NCI-H460 (cell line): Measurements from ENCODE around the gene APBA1. TPM values are rescaled to one million over a fixed set of nuclear protein-coding genes. Genes with fewer than 3 reads are reported as not detected.

Experiments used
- DNase-seq: peaks from one replicate; pipeline ENCODE4 v3.0.0-alpha.2; 2016; ENCODE audit warnings: low read depth; ENCODE audit errors: extremely low read depth
- total RNA-seq: library from RNA; depleted of rRNA; stranded (reverse); fragments of >200 nt; shearing (Covaris generic); gene quantifications from 2 replicates; pipeline ENCODE4 v1.2.3, GENCODE V29; 2014

The APBA1 gene
- total RNA-seq, 1 experiment from 2014 or later, result 0.05 TPM

DNA sequence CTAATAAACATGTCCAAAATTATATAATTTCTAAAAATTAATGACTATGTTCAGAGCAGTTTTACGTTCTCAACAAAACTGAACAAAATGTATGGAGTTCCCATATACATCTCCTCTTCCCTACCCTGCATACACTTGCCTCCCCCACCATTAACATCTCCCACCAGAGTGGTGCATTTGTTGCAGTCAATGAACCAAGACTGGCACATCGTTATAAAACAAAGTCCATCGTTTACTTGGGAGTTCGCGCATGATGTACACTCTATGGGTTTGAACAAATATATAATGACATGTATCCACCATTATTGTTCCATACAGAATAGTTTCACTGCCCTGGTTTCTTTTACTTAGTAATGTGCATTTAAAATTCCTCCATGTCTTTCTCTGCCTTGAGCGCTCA lies 130.1 kb downstream of the APBA1 start:
- DNase-seq, result no peak

DNA sequence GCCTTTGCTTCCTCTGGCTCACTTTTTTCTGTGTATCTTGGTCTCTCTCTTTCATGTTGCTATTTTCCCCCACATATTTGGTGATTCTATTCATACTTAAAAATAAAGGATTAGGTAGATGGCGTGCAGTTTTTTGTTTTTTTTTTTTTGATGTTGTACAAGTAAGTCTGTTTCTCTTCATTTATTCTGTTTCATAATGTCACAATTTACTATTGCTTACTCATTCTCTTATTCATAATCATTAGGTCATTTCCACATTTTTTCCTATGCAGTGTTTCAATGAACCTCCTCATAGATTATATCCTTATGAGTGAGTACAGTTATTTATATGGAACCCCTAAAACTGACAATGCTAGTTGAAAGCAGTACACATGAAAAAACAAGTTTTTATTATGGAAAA lies 136.3 kb downstream of the APBA1 start:
- no peak for DNase-seq

DNA sequence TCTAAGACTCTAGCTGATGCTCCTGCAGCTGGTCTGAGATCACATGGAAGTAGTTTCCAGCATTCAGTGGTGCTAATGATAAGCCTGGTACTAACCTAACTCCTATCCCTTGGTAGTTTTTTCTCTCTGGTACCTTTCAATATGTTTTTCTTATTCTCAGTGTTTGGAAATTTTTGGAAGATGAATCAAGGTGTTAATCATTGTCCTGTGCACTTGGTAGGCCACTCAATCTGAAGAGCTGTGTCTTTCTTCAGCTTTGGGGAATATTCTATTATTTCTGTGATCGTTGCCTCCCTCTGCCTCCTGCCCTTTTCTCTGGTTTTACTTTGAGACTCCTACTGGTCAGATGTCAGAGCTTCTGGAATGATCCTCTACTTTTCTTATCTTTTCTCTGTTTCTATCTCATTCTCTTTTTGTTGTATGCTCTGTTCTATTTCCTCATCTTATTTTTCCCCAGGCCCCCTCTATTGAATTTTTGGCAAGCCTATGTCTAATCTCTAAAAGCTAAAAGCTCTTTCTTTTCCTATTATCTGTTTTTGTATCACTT lies 136.8 kb downstream of the APBA1 start:
- no peak for DNase-seq

DNA sequence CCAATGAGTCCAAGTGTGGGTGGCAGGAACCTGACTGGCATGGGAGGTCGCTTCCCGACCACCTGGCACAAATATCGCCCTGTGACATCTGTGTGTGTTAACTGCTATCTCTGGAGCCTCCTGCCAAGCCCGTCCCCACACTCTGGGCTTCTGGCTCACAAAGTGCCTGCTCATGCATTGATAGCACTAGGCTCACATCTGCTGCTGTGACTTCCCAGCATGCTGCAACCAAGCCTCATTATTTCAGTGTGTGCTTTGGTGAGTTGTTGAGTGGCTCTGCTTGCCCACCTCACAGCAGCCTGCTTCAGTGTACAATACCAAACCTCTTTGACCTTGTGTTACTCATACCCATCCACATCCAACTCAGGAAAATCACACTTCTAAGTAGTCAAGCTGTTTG lies 139.8 kb downstream of the APBA1 start:
- no peak for DNase-seq

DNA sequence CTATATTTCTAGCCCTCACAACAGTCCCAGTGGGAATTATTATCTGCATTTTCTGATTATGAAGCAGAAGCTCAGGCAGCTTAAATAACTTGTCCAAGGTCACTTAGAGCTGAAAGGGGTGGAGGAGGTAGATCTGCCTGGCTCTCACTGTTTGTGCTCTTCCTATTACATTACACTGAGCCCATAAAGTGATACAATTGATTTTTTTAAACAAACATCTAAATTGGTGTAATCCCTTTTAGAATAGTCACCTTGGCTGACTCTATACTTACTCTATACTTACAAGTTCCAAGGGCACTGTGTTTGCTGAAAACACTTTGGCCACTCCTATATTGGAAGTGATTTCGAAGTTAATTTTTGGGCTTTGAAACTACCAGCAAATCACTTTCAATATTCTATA lies 144.7 kb downstream of the APBA1 start:
- DNase-seq, result no peak

DNA sequence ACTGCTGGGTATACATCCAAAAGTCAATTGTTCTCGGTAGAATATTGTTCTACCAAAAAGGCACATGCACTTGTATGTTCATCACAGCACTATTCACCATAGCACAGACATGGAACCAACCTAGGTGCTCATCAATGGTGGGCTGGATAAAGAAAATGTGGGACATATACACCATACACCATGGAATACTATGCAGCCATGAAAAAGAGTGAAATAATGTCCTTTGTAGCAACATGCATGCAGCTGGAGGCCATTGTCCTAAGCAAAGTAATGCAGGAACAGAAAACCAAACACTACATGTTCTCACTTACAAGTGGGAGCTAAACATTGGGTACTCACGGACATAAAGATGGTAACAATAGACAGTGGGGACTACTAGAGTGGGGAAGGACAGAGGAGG lies 145.5 kb downstream of the APBA1 start:
- no peak for DNase-seq

DNA sequence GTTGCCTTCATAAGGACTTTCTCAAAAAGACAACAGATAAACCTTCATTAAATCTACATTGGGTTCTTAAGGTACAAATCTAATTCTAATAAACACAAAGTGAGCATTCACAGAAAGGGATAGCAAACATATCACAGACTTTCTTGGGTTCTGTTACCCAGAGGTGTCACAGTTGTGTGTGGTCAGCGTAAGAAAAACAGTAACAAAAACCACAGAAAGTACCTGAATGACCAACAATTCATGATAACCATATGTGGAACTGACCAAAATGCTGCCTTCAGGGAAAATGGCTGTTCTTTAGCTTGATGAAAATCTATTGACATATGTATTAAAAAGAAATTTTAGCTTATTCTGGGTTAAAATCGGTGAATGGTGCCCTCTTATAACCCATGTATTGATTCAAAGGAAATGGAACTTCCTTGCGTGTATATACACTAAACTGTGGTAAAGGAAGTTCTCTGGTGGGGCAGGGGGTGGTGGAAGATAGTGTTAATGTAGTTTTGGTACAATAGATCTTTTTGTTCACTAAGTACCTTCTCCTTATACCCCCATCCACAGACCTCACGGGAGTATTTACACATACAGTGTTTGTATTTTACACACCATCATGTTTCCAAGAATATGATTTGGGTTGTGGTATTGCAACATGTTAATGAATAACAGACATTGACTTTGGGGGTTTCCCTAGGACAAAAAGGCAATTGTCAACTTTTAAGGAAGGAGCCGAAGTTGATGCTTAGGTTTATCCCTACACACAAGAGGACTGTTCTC lies 152.5 kb downstream of the APBA1 start:
- no peak for DNase-seq

DNA sequence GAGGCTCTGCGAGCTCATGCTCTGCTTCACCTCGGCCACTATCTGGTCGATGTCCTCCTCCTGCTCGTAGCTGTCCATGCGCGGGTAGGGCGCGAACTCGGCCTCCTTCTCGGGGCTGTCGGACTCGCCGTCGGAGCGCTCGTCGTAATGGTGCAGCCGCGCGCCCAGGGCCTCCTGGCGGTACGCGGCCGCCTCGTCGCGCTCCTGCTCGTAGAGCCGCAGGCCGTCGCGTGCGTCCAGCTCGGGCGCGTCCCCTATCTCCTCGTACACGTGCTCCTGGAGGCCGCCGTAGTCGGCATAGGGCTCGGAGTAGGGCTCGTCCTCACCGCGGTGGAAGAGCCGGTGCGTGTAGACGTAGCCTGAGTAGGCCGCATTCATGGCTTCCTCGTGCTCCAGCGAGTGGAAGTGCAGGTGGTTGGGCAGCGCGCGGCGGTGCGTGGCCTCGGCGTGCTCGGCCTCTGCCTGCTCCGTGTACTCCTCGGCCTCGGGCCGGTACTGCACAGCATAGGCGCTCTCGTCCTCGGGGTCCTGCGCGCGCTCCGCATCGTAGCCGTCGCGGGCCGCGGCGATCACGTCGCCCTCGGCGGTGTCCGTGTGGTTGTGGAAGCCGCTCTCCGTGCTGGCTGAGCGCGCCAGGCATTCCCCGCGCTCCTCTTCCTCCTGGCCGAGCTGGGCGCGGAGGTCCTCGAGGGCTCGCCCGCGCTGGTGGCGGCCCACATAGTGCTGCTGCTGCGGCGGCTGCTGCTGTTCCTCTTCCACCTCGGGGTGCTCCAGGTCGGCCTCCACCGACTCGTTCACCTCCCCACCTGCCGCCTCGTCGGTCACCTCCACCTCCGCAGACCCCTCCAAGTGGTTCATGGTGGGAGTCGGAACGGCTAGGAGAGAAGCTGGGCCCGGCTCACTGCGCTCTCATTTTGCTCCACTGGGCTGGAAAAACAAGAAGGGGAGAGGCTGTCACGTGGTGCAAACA lies 155.5 kb downstream of the APBA1 start:
- DNase-seq, result no peak

DNA sequence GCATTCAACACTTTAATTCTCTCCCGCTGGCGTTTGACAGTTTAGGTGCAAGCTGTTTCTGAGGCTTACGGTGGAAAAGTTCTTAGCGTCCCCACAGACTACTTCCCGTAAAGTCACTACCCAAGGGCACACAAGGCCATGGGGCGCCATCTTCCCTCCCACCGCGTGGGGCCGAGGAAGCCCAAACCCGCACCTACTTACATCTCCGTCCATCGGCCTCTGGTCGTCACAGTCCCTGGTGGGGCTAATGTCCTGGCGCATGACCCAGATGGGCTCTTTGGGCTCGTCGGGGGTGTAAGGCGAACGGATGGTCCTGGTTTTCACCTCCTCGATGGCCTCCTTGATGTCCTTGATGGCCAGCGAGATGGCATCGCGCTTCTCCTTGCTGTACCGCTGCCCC lies 156.4 kb downstream of the APBA1 start:
- DNase-seq, result no peak

DNA sequence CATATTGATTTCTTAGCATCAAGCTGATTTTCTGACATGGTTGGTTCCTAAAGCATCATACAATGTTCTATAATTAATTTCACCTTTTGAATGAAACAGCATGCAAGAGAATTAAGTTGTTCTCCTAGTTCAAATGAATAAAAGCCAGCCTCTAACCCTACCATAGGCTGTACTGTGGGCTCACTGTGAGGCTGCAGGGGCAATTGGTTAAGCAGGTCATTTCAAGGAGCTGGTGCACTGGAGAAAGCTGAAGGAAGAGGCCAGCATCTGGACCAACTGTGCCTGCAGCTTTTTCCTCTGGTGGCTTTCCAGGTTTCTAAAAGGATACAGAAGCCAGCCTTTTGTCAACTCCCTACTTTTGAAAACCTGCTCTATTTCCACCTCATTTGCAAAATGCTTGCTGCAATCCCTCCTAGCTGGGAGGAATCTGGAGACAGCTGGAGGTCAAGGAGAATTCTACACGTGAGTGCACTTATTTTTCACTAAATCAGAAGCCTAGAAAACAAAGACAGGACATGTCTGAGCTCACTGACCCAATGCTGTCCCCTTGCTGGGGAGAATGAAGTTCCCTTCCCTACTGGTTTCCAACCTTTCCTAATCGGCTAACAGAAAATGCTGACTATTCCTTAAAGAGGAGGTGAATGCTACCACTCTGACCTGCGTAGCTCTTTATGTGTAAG lies 158.9 kb downstream of the APBA1 start:
- DNase-seq, result no peak

DNA sequence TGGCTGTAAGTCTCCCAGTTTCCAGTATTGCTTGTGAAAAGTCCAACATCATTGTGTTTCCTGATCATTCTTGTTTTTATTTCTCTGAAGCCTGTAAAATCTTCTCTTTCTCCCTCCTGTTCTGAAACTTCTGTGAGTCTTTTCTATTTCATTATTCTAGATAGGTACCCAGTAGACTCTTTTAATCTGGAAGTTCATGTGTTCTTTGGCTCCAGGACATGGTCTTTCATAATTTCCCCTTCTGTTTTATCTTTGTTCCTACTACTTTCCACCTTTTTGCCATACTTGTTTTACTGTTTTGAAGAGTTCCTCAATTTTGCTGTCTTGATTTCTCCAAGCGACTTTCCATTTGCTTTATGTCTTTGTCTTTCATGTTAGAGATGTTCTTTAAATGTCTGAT lies 168.1 kb downstream of the APBA1 start:
- no peak for DNase-seq

DNA sequence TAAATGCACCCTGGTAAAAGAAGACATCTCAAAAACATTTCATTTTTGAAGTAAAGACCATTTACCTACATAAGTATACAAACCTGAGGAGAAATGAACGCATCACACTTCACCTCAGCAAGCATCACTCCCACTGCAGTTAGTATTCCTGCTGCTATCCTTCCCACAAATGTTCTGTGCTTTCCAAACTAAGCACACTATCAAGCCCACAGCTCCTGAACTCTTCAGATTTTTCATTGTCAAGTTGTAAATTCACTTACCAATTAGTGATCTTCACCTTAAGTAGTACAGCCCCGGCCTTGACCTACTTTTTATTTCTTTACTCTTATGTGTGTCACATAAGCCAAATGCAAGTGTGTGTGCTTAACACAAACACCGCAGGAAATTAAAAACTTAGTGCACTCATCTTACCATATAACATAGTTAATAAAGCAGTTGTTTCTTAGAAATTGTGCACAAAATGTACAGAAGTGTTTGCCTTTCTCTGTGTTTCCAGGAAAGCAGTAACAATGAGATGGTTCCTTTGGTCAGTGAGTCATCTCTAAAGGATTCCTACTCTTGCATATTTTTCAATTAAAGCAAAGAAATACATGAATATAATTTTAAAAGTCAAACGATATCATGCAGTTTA lies 169.4 kb downstream of the APBA1 start:
- DNase-seq, result no peak

DNA sequence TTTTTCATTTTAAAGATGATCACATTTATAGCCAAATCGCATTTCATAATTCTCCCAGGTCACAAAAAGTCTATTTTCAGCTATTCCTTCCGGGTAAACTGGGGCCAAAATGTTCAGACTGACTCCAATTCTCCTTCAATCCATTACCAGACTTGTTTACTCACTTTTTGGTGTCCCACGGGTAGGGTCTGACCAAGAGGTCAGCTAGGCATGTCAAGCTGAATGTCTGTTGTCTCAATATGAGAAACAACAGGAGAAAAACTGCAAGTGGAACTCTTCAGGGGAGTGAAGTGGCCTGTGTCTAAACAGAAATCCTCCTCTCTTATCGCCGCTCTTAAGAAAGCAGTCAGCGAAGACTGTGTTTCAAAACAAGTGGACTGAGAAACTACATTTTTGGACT lies 171.3 kb downstream of the APBA1 start:
- no peak for DNase-seq

DNA sequence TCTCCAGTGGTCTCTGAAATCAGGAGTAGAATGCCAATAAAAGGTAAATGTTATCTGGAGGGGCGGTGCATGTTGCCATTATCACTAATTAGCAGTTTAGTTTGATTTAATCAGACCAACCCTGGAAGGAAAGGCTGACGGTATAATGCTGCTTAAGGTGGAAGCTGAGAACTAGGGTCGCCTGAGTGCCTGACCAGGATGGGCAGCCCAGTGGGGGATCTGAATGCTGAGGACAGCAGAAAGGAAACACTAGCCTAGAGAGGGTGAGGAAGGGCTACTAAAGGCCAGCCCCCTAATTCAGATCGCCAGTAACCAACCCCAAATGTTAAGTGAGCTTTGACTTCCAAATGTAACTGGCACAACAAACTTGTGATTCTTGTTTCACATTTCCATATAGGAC lies 172.2 kb downstream of the APBA1 start:
- DNase-seq, result no peak

DNA sequence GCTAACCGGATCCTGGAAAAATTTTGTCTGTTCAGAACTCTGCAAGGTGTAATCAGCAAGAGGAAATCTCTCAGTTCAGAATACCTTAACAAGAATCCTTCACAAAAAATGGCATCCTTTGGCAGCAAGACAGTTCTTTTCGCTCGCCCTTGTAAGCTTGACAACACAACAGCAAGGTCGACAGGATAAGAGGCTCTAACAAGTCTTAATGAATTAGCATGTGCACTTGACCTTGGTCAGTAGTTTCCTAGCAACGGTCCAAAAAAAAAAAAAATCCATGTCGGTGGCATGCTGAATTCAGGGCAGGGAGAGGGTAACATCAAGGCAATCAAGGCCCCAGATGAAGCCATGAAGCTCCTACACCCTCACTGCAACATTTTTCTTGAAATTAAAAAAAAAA lies 172.8 kb downstream of the APBA1 start:
- DNase-seq, result no peak

DNA sequence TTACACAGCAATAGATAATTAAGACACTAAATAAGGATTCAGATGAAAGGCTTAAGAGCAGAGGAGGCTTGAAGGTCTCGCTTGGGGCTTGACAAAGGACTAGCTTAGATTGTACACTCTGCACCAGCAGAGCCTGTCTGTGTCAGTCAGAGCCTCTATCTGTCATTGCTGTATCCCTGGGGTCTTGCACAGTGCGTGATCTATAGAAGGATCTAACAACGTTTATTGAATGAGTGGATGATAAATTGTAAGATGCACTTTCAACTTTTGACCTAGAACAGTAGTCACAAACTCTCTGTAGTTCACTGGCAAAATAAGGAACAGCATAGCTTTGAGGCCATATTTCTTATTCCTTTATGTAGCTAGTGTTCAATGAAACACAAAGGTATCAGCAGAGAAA lies 173.7 kb downstream of the APBA1 start:
- no peak for DNase-seq

DNA sequence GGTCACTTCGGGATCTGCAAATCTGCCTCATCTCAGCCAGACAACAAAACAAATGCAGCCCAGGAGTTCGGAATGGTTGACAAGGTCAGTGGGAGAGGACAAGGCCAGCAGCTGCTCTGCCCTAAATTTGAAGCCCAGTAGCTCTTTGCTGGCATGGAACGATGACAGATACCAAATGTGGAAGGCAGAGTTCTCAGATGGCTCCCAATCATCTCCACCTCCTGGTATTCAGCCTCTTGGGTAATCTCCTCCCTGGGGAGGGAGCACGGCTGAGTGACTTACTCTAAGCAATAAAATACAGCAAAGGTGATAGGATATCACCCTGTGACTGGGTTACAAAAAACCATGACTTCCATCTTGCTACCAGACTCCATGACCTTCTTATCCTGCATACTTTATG lies 174.4 kb downstream of the APBA1 start:
- no peak for DNase-seq

DNA sequence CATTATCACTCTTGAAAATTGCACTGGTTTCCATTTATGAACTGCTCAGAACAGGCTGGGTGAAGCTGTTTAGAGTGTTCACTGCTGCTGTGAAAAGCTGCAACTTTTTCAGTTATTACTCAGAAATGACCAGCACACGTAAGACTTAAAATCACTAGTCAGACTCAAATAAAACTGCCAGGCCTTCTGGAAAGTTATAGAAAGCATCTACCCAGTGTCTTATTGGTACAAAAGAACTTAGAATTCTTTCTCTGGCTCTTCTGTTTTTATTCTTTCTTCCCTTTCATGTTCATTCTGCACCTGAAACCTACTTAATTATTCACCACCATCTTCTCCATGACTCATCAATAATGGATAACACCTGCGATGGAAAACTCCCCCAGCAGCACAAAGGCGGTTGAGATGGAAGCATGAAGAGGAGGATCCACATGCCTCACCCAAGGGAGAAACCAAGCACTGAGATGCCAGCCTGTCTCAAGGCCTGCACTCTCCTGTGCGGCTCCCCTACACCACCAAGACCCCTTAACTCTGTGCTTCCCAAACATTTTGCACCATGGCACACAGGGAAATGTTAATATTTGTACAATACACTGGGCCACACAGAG lies 175.2 kb downstream of the APBA1 start:
- no peak for DNase-seq

DNA sequence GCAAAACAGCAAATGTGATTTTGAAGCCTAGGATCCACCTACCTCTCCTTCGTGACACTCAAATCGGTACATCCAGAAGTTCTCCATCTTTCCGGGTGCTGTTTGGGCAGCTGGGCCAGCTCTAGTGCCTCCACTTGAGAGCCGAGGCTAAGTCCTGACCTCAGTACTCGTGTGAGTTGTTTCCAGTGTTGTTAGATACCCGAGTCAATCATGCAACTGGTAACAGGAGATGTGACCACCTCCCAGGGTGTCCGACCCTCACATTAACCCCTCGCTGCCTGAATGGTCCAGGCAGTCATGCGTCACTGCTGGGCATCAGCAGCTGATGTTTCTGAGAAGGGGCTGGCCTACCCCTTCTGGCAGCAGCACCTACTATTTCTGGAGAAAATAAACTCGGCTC lies 176.9 kb downstream of the APBA1 start:
- no peak for DNase-seq

DNA sequence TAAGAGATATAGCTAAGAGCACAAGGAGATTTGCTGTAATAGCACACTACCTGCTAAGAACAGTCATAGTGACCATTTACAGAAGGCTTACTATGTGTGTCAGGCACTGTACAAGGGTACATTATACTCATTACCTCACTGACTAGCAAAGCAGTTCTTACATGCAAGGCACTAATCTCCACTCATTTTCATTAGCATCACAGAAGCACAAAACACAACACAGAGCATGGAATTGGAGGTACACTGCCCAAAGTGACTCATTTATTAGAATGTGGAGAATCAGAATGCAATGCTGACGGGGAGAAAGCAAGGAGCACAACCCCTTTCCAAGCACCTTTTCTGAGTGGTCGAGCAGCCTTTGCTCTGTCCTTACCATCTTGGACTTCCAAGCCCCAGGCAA lies 177.4 kb downstream of the APBA1 start:
- DNase-seq, result no peak
